Measurements from ENCODE around the gene RFX4.

DNA sequence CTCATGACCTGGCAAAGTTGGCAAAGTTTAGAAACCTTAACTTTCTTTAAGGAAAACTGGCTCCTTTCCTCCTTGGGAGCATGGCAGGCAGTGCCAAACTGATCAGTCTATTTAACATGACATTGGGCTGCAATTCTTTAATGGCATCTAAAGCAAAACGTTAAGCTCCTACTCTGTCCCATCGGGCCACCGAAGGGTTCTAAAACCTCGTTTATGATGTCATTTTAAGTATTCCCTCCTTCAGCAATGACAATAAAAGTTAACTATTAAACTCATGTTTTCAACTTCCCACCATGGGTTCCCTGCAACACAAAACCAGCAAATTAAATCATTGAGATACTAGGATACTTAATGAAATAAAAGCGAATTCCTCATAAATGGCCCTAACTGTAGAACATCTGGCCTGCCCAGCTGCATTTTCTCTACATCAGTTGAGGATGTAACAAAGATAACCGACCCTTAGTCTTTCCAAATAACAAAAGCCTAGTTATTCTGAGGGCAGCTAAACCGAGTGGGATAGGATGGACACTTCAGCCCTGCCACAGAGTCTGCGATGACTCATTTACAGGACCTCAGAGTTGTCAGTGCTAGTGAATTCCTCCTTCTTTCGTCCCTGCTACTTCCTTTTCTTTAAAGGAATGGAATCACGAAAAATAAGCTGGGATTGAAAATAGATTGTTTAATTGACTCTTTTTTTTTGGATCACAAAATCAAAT is 157.2 kb downstream of the RFX4 start:
- TF ChIP-seq, protein P1, sequence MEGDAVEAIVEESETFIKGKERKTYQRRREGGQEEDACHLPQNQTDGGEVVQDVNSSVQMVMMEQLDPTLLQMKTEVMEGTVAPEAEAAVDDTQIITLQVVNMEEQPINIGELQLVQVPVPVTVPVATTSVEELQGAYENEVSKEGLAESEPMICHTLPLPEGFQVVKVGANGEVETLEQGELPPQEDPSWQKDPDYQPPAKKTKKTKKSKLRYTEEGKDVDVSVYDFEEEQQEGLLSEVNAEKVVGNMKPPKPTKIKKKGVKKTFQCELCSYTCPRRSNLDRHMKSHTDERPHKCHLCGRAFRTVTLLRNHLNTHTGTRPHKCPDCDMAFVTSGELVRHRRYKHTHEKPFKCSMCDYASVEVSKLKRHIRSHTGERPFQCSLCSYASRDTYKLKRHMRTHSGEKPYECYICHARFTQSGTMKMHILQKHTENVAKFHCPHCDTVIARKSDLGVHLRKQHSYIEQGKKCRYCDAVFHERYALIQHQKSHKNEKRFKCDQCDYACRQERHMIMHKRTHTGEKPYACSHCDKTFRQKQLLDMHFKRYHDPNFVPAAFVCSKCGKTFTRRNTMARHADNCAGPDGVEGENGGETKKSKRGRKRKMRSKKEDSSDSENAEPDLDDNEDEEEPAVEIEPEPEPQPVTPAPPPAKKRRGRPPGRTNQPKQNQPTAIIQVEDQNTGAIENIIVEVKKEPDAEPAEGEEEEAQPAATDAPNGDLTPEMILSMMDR (IDR thresholded peaks at IDR 0.05) = no peak
- no peak for TF ChIP-seq POLR2A (IDR thresholded peaks at IDR 0.05)

All from adrenal gland (tissue), 5 donors.